Adrenal gland (tissue), 12 donors: ENCODE results near the gene AOPEP. TPM values are rescaled to one million over a fixed set of nuclear protein-coding genes. Genes with fewer than 3 reads are reported as not detected.
"Not testable (repeated sequence)": the region's sequence is repeated elsewhere in the genome, so short reads cannot be mapped to it uniquely, and the experiment has no call there.

ENCODE experiments used
- DNase-seq, 7 donors: peaks; one replicate each; pipeline ENCODE4 v3.0.0-alpha.2; 2019 to 2020
- H3K27ac ChIP-seq, 5 donors: fragments of 200-600 bp; sonication (generic) in 4 of 5; 1 replicate in 3 of 5; 2 replicates in 2 of 5; pipeline versions ENCODE4 v1.5.1 to v1.8.0; 2016 to 2020; ENCODE audit warnings: mild to moderate bottlenecking in 1 of 5
- H3K27me3 ChIP-seq: fragments of 200-600 bp; 2 replicates; pipeline ENCODE4 v1.8.0; 2021
- H3K36me3 ChIP-seq, 2 donors: fragments of 200-600 bp; replicated peaks in 1 of 2; 1 replicate in 1 of 2; 2 replicates in 1 of 2; pipeline versions ENCODE4 v1.5.1 to v1.8.0; 2018 to 2022
- H3K4me1 ChIP-seq, 2 donors: fragments of 200-600 bp; replicated peaks in 1 of 2; 1 replicate in 1 of 2; 2 replicates in 1 of 2; pipeline versions ENCODE4 v1.5.1 to v1.8.0; 2018 to 2021
- H3K4me3 ChIP-seq, 4 donors: fragments of 200-600 bp; sonication (generic) in 3 of 4; one replicate each; pipeline ENCODE4 v1.5.1; 2016 to 2018
- H3K9me3 ChIP-seq, 3 donors: fragments of 200-600 bp; sonication (generic) in 1 of 3; replicated peaks in 1 of 3; 1 replicate in 2 of 3; 2 replicates in 1 of 3; pipeline versions ENCODE4 v1.5.1 to v1.8.0; 2016 to 2021
- POLR2A ChIP-seq, 2 donors: fragments of 450-650 bp; IDR thresholded peaks; one replicate each; pipeline ENCODE4 v1.6.1; 2017; ENCODE audit warnings: antibody characterized with exemption in 2 of 2, mild to moderate bottlenecking in 2 of 2, moderate library complexity in 1 of 2
- WGBS, 4 donors: extraction: QIAGEN DNeasy Blood & Tissue Kit in 2 of 4; methylation state at CpG; one replicate each; pipeline versions ENCODE4 v1.1.5 to v1.1.7; 2013 to 2017; 5-methylcytosine and 5-hydroxymethylcytosine counted together
- intact Hi-C, 2 donors: fragments of 100-400 bp; cut with DNase I; formaldehyde crosslinking; loops; one replicate each; pipeline versions ENCODE4 v1.14.1 to v1.15.0; 2022 to 2023
- polyA plus RNA-seq, 3 donors: library from polyadenylated mRNA; stranded (reverse); fragments of 200-250 nt in 2 of 3; fragments of 350-450 nt in 1 of 3; fragmentation: Illumina TruSeq in 1 of 3; extraction: RNeasy Lipid Tissue Mini Kit (QIAGEN cat#74804) in 1 of 3; gene quantifications; one replicate each; pipeline ENCODE4 v1.2.3, GENCODE V29; 2013 to 2014
- total RNA-seq, 9 donors: library from RNA; depleted of rRNA in 4 of 9; stranded (reverse); fragments of >200 nt in 4 of 9; fragments of 120-200 nt in 1 of 9; fragmentation: NEBNext Ultra II Directional in 1 of 9; extraction: Animal tissue kit (Norgen Biotek cat#: 25700) in 1 of 9; gene quantifications; one replicate each; pipeline versions ENCODE4 v1.1.0 to v1.2.4, GENCODE V29; 2013 to 2023
- TF ChIP-seq, protein P1 (sequence below), 6 experiments: fragments of 450-650 bp in 4 of 6; fragments of 200-600 bp in 2 of 6; sonication (generic) in 1 of 6; IDR thresholded peaks; 1 replicate in 5 of 6; 2 replicates in 1 of 6; pipeline versions ENCODE4 v1.5.1 to v1.8.0; 2016 to 2021; ENCODE audit warnings: antibody characterized with exemption in 6 of 6, mild to moderate bottlenecking in 2 of 6, moderate library complexity in 1 of 6
- donor health status: healthy with polysubstance abuse.
- donor health status: Bipolar disorder and iron deficiency.
- donor health status: DM: yes; HTN: yes; CAD: no.
- donor health status: DM: no; HTN: no; CAD: no.
- donor health status: DM: no; HTN: no; CAD: no.
- donor health status: DM: yes; HTN: yes; CAD: no.

The AOPEP gene
- total and polyA plus RNA-seq, 12 donors: 31.0 to 99.6 (median 71.0) TPM

DNA sequence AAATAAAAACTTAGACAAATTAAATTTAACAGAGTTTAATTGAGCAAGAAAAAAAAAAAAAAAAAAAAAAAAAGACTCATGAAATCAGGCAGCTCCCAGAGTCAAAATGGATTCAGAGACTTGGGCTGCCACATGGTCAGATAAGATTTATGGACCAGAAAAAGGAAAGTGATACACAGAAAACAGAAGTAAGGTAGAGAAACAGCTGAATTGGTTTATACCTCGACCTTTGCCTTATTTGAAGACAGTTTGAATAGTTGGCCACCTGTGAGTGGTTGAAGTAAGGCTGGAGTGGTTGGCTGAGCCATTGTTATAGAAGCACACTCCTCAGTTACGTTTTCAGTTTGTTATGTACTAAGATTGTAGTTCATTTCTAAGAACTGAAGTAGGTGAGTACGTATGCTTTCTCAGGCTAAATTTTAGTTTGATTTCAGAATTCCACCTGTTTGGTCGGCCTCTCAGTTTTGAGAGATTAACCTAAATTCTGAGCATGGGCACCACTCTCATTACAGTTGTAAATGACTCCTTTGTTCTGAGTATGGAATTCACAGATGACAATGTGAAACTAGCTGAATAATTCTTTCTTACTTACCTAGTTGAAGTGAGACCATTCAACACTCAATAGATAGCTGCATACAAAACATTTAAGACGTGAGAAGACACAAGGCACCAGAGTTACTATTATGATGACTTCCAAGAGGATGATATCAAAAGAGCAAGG lies 149.0 kb downstream of the AOPEP start:
- WGBS, 4 donors: 88 to 93% (median 92%) methylated on average over 5 of the region's 5 CpGs
- intact Hi-C loops: no loop called here
- H3K27ac ChIP-seq: no peak overlapping the region
- TF ChIP-seq, protein P1, sequence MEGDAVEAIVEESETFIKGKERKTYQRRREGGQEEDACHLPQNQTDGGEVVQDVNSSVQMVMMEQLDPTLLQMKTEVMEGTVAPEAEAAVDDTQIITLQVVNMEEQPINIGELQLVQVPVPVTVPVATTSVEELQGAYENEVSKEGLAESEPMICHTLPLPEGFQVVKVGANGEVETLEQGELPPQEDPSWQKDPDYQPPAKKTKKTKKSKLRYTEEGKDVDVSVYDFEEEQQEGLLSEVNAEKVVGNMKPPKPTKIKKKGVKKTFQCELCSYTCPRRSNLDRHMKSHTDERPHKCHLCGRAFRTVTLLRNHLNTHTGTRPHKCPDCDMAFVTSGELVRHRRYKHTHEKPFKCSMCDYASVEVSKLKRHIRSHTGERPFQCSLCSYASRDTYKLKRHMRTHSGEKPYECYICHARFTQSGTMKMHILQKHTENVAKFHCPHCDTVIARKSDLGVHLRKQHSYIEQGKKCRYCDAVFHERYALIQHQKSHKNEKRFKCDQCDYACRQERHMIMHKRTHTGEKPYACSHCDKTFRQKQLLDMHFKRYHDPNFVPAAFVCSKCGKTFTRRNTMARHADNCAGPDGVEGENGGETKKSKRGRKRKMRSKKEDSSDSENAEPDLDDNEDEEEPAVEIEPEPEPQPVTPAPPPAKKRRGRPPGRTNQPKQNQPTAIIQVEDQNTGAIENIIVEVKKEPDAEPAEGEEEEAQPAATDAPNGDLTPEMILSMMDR (IDR thresholded peaks at IDR 0.05): no peak
- no peaks in the 10 kb centered on the region for H3K27me3 ChIP-seq
- no peak for DNase-seq
- H3K36me3 ChIP-seq: no peaks in the 10 kb centered on the region
- peaks cover 4 to 36% of the 10 kb centered on the region in 2 donors for H3K4me1 ChIP-seq
- H3K4me3 ChIP-seq: no peak overlapping the region
- peaks cover 0 to 3% (median 0%) of the 10 kb centered on the region in 3 donors for H3K9me3 ChIP-seq

DNA sequence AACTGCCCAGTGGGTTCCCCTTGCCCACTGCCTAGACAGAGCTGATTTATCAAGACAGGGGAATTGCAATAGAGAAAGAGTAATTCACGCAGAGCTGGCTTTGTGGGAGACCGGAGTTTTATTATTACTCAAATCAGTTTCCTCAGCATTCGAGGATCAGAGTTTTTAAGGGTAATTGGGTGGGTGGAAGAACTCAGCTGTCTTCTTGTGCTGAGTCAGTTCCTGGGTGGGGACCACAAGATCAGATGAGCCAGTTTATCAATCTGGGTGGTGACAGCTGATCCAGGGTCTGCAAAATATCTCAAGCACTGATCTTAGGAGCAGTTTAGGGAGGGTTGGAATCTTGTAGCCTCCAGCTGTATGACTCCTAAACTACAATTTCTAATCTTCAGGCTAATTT lies 152.3 kb downstream of the AOPEP start:
- H3K9me3 ChIP-seq, H3K4me3 ChIP-seq, DNase-seq, H3K36me3 ChIP-seq, H3K27me3 ChIP-seq, H3K27ac ChIP-seq, intact Hi-C loops: not testable (repeated sequence)
- peaks cover 4 to 12% of the 10 kb centered on the region in 2 donors for H3K4me1 ChIP-seq
- 72 to 89% (median 80%) methylated on average over 3 of the region's 3 CpGs for WGBS, 4 donors

DNA sequence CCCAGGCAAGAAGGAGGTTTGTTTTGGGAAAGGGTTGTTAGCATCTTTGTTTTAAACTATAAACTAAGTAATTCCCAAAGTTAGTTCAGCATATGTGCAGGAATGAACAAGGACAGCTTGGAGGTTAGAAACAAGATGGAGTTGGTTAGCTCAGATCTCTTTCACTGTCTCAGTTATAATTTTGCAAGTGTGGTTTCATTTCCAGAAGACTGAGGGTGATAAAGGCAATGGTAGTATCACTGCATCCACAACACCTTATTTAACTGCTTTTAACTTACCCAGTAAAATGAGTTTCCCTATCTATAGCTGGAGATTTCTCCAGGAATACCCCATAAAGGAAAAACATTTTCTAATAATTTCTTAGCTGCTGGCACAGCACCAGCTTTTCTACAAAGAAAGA lies 152.7 kb downstream of the AOPEP start:
- intact Hi-C loops: no loop called here
- Histone ChIP-seq H3K27ac (no peak overlapping the region), H3K4me1 (peaks cover 4 to 8% of the 10 kb centered on the region in 2 donors), H3K36me3 (no peaks in the 10 kb centered on the region), H3K27me3 (no peaks in the 10 kb centered on the region), H3K4me3 (no peak overlapping the region), H3K9me3 (peaks cover 0 to 3% (median 0%) of the 10 kb centered on the region in 3 donors)
- DNase-seq: no peak
- TF ChIP-seq, protein P1 (IDR thresholded peaks at IDR 0.05): no peak
- TF ChIP-seq POLR2A (IDR thresholded peaks at IDR 0.05): no peak

DNA sequence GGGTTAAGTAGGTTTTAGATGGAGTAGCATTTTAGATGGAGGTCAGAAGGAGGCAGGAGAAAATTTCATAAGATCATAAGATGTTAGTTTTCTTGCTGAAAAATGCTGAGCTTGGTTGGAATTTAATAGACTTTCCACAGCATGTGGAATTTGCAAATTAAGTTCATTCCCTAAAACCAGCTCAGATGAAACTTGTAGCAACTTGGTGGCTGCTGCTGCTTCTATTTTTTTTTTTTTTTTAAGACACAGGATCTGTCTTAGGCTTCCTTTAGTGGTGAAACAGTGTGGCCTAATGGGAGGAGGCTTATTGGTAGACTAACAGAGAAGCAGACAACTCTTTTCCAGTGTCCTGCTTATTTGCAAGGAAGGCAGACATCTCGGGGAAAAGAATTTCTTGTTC lies 154.5 kb downstream of the AOPEP start:
- no peak for DNase-seq
- no peak overlapping the region for H3K4me3 ChIP-seq
- intact Hi-C loops: no loop called here
- WGBS, 4 donors: 83 to 91% (median 87%) methylated on average over 1 of the region's 1 CpG
- H3K27ac ChIP-seq: no peak overlapping the region
- H3K27me3 ChIP-seq: no peaks in the 10 kb centered on the region
- TF ChIP-seq, protein P1 (IDR thresholded peaks at IDR 0.05): no peak
- TF ChIP-seq POLR2A (IDR thresholded peaks at IDR 0.05): no peak
- H3K9me3 ChIP-seq: no peaks in the 10 kb centered on the region
- H3K4me1 ChIP-seq: peaks cover 0 to 8% of the 10 kb centered on the region in 2 donors
- no peaks in the 10 kb centered on the region for H3K36me3 ChIP-seq

DNA sequence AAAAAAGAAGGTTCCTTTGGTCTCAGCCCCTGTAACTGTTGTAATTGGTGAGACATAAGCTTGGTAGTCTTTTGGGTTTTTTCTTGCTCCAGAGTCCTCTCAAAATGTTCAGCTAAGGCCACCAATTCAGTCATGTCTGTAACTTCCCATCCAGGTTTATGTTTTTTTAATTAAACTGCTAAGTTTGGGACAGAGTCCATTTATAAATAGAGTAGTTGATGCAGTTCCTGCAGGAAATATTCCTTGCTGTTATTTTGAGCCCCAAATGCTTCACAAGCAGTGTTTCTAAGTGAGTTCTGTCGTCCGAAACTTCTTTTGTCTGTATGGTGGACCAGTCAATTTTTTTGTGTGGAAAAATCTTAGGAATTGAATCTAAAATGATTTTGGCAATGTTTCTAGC lies 155.0 kb downstream of the AOPEP start:
- intact Hi-C loops: no loop called here
- H3K27ac ChIP-seq: no peak overlapping the region

More for the DNA sequence above, 155.0 kb downstream of the AOPEP start:
- TF ChIP-seq POLR2A (IDR thresholded peaks at IDR 0.05): no peak
- TF ChIP-seq, protein P1 (IDR thresholded peaks at IDR 0.05): no peak
- Histone ChIP-seq H3K36me3 (no peaks in the 10 kb centered on the region), H3K4me3 (no peak overlapping the region), H3K27me3 (no peaks in the 10 kb centered on the region), H3K9me3 (no peaks in the 10 kb centered on the region), H3K4me1 (peaks cover 0 to 8% of the 10 kb centered on the region in 2 donors)
- WGBS, 4 donors: 76 to 91% (median 84%) methylated on average over 2 of the region's 2 CpGs
- DNase-seq: no peak
